ENCODE results near the gene HNMT.
"Not testable (repeated sequence)": the region's sequence is repeated elsewhere in the genome, so short reads cannot be mapped to it uniquely, and the experiment has no call there.

The HNMT gene

GRCh38 chr2:137975280-137976271 is 11.3 kb downstream of the HNMT start:
- no peak for DNase-seq (ENCODE audit: low spot score)

GRCh38 chr2:137976274-137976673 is 12.0 kb downstream of the HNMT start:
- no peak for DNase-seq (ENCODE audit: low spot score)

- no peak for DNase-seq (ENCODE audit: low spot score)
Measured at GRCh38 chr2:137977790-137978189, 13.5 kb downstream of the HNMT start.

GRCh38 chr2:137980459-137980858 is 16.2 kb downstream of the HNMT start:
- DNase-seq (ENCODE audit: low spot score): no peak

DNA sequence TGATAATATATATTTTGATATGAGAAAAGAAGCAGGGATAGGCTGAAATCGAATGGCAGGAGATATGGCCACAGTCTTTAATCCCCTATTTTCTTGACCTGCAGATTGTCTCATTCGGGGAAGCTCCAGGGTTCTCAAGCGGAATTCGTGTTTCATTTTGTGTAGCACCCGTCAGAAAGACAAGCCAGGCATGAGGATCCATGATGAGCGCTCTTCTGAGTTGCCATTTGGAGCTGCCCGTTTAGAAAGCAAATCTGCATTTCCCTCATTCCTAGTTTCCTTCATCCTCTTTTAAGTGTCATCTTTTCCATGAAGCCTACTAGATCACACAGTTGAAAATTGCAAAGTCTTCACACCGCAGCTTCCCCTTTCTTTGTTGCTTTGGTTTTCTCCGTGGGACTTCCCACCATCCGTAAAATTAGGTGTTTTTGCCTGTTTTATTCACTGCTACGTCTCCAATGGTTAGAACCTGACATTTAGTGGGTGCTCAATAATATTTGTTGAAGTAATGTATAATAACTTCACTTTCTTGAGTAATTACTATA is 16.9 kb downstream of the HNMT start:
- no peak for DNase-seq (ENCODE audit: low spot score)

GRCh38 chr2:137983581-137983980 is 19.3 kb downstream of the HNMT start:
- DNase-seq (ENCODE audit: low spot score): no peak

GRCh38 chr2:137986268-137986667 is 22.0 kb downstream of the HNMT start:
- no peak for DNase-seq (ENCODE audit: low spot score)

DNA sequence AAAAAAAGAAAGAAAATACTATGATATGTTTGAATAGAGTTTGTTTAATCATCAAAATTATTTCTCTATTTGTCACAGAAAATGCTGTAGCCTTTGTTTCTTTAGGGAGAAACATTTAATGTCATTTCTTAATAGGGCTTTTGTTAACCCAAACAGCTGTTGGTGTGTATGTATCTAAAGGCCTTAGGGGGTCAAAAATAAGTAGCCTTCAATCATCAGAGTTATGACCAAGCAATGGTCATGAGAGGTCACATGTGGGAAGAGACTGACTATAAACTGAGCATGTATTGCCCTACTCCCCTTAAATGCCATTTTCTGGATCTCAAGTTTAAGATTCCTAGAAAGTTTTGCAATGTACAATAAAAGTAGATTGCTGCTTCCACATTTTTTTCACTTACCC is 22.7 kb downstream of the HNMT start:
- no peak for DNase-seq (ENCODE audit: low spot score)

GRCh38 chr2:137991078-137991477 is 26.8 kb downstream of the HNMT start:
- no peak for DNase-seq (ENCODE audit: low spot score)

- DNase-seq (ENCODE audit: low spot score): no peak
Measured at GRCh38 chr2:137992039-137992646, 27.9 kb downstream of the HNMT start.

- DNase-seq (ENCODE audit: low spot score): not testable (repeated sequence)
Measured at GRCh38 chr2:137993715-137994476, 29.6 kb downstream of the HNMT start.

- DNase-seq (ENCODE audit: low spot score): not testable (repeated sequence)
Measured at GRCh38 chr2:137995368-137995767, 31.1 kb downstream of the HNMT start.

GRCh38 chr2:137996158-137996557 is 31.9 kb downstream of the HNMT start:
- not testable (repeated sequence) for DNase-seq (ENCODE audit: low spot score)

DNA sequence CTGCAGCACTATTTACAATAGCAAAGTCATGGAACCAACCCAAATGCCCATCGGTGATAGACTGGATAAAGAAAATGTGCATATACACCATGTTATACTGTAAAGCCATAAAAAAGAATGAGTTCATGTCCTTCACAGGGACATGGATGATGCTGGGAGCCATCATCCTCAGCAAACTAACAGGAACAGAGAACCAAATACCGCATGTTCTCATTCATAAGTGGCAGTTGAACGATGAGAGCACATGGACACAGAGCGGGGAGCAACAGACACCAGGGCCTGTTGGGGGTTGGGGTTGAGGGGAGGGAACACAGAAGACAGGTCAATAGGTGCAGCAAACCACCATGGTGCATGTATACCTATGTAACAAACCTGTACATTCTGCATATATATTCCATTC is 33.5 kb downstream of the HNMT start:
- no peak for DNase-seq (ENCODE audit: low spot score)

DNA sequence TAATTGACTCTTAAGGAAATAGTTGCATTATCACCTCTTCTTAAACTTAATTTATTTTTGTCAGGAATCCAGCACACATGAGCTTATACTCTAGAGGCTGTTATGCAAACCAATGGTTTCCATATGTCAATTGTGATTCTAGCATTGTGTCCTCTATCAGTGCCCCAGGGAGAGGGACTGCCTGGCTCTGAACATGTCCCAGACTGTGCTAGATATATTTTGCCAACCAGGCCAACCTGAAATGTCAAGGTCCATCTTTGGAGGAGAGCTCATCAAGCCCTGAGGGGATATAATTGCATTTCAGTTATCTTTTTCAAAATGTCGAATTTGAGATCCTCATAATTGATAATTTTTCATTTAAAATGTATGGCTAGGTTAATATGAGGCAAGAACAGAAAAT is 34.2 kb downstream of the HNMT start:
- DNase-seq (ENCODE audit: low spot score): no peak

GRCh38 chr2:137999273-137999672 is 35.0 kb downstream of the HNMT start:
- DNase-seq (ENCODE audit: low spot score): no peak

DNA sequence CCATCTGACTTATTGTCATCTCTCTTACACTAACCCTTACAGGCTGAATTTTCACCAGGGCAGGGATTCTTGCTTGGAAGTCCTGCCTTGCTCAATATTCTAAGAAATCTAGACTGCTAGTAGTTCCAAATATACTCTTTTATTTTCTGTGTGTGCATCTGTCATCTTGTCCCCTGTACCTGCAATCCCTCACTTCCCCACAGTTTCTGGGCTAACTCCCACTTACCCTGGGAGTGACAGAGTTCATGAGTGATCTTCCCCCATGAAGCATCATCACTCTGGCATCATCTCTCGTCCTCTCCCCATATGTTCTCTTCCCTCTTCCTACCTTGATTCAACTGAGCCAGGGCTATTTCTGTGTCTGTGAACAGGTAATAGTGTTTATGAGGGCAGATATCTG is 35.7 kb downstream of the HNMT start:
- DNase-seq (ENCODE audit: low spot score): no peak

DNA sequence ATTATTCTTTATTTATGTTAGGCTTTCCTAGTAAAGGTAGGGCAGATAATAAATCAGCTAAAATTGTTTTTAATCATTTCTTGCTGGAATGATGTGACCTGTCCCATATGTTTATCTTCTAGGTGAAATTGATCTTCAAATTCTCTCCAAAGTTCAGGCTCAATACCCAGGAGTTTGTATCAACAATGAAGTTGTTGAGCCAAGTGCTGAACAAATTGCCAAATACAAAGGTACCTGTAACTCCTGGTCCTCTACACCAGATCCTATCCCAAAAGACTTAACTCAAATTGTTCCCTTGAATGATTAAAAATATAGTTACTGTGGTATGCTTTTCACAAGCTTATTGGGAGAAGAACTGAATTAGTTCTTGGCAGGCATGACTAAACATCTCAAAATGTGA is 36.5 kb downstream of the HNMT start:
- no peak for DNase-seq (ENCODE audit: low spot score)

DNA sequence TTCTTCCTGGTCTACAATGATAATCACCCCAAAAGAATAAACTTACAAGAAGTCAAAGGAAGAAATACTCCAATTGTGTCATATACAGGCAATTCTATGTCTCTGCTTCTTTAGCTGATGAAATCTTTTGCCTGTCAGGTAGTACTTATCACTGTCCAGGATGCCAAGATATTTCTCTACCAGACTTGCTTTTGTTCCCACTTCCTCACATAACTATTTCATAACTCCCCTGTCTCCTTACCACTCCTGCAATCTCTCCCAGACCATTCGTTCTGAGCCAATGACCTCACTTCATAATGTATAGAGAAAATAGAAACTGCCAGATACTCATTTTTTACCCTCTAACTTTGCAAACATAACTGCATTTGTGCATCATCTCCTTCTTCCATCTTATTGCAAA is 39.1 kb downstream of the HNMT start:
- DNase-seq (ENCODE audit: low spot score): no peak

- DNase-seq (ENCODE audit: low spot score): no peak
Measured at GRCh38 chr2:138007431-138007830, 43.2 kb downstream of the HNMT start.

DNA sequence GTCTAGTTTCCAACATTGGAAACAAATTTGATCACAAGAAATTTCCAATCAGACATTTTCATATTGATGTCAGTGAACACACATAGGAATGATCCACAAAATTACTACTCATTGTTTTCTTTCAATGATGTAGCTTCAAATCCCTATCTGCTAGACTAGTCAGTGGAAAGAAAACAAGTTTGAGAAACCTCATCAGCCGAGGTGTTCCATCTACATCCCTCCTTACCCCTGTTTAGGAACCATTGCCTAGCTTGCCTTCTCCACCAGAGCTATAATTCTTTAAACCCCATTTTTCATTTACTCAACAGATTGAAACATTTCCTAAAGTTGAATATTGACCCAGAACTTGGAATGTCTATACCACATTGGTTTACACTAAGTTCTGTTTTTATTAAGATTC is 45.3 kb downstream of the HNMT start:
- no peak for DNase-seq (ENCODE audit: low spot score)

- DNase-seq (ENCODE audit: low spot score): no peak
Measured at GRCh38 chr2:138010890-138011289, 46.6 kb downstream of the HNMT start.
